ENCODE measurements around the gene YBX3. TPM values are rescaled to one million over a fixed set of nuclear protein-coding genes. Genes with fewer than 3 reads are reported as not detected.
A peak's percentile ranks its signal among the peaks of the same experiment; 100 is the strongest.
"Not testable (repeated sequence)": the region's sequence is repeated elsewhere in the genome, so short reads cannot be mapped to it uniquely, and the experiment has no call there.

YBX3 gene
- total RNA-seq: 146 and 150 TPM in 2 replicates

- Mint-ChIP-seq H3K4me1 (ENCODE audit: low read depth) (peaks cover 37% of the 10 kb centered on the region), H3K27me3 (ENCODE audit: low read depth) (peaks cover 33% of the 10 kb centered on the region), H3K36me3 (ENCODE audit: low read depth) (peaks cover 5% of the 10 kb centered on the region), H3K4me3 (ENCODE audit: low read depth) (peak within 1 kb of the TSS; percentile 94), H3K27ac (peak within 1 kb of the TSS; percentile 96), H3K9me3 (no peaks in the 10 kb centered on the region)
- peak; percentile 41 for DNase-seq (ENCODE audit: low spot score)
- intact Hi-C loops (cut with micrococcal nuclease): loop anchor here (1.0 to 5.0 kb wide), 6 partner anchors 28 to 1771 kb away; partner anchors contain the start of genes GABARAPL1, MAGOHB, SMIM10L1 and STYK1
These were observed at the start of gene YBX3 for GRCh38 chr12:10722905-10723746. Gene YBX3, minus strand, starts transcription at chr12:10723323. Its CDS starts 212 bp downstream, at chr12:10723111.

GRCh38 chr12:10771132-10771733, 48.1 kb upstream of the YBX3 start:
- DNase-seq (ENCODE audit: low spot score): no peak
- no peaks in the 10 kb centered on the region for H3K4me1 Mint-ChIP-seq (ENCODE audit: low read depth)
- no peaks in the 10 kb centered on the region for H3K36me3 Mint-ChIP-seq (ENCODE audit: low read depth)
- no peak overlapping the region for H3K4me3 Mint-ChIP-seq (ENCODE audit: low read depth)
- H3K27me3 Mint-ChIP-seq (ENCODE audit: low read depth): peaks cover 44% of the 10 kb centered on the region
- intact Hi-C loops (cut with micrococcal nuclease): no loop called here
- H3K9me3 Mint-ChIP-seq: no peaks in the 10 kb centered on the region
- H3K27ac Mint-ChIP-seq: no peak overlapping the region

DNA sequence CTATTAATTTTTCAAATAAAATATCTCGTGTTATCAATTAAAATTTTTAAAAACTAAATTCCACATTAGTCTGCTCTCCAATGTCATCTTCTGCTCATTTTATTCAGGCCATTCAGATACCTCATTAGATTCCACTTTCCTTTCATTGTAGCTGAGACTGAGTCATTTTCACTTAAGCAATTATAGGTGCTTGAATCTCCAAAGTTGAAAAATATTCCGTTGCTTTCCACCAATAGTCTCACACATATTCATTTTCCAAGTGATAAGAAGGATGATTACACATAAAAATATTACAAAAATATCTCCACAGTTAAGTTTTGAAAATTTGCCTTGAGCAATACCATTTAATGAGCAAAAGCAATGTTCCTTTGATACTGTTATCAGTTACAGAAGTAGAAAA, 36.5 kb upstream of the YBX3 start:
- intact Hi-C loops (cut with micrococcal nuclease): no loop called here
- H3K9me3 Mint-ChIP-seq: peaks cover 8% of the 10 kb centered on the region

DNA sequence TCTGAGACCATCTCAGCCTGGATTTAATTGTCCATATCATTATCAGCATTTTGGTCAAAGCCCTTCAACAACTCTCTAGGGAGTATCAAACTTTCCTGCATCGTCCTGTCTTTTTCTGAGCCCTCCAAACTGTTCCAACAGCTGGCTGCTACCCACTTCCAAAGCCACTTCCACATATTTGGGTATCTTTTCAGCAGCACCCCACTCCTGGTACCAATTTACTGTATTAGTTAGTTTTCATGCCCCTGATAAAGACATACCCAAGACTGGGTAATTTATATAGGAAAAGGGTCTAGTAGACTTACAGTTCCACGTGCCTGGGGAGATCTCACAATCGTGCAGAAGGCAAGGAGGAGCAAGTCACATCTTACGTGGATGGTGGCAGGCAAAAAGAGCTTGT, 33.1 kb upstream of the YBX3 start:
- Mint-ChIP-seq H3K4me1 (ENCODE audit: low read depth) (no peaks in the 10 kb centered on the region), H3K36me3 (ENCODE audit: low read depth) (no peaks in the 10 kb centered on the region), H3K9me3 (peaks cover 8% of the 10 kb centered on the region), H3K27me3 (ENCODE audit: low read depth) (peaks cover 29% of the 10 kb centered on the region), H3K27ac (no peak overlapping the region), H3K4me3 (ENCODE audit: low read depth) (no peak overlapping the region)
- intact Hi-C loops (cut with micrococcal nuclease): no loop called here
- no peak for DNase-seq (ENCODE audit: low spot score)

More for the DNA sequence above, 36.5 kb upstream of the YBX3 start:
- no peaks in the 10 kb centered on the region for H3K4me1 Mint-ChIP-seq (ENCODE audit: low read depth)
- H3K27ac Mint-ChIP-seq: no peak overlapping the region
- DNase-seq (ENCODE audit: low spot score): no peak
- peaks cover 26% of the 10 kb centered on the region for H3K27me3 Mint-ChIP-seq (ENCODE audit: low read depth)
- no peaks in the 10 kb centered on the region for H3K36me3 Mint-ChIP-seq (ENCODE audit: low read depth)
- H3K4me3 Mint-ChIP-seq (ENCODE audit: low read depth): no peak overlapping the region

GRCh38 chr12:10753059-10753458, 29.9 kb upstream of the YBX3 start:
- Mint-ChIP-seq H3K36me3 (ENCODE audit: low read depth) (no peaks in the 10 kb centered on the region), H3K4me3 (ENCODE audit: low read depth) (no peak overlapping the region), H3K27ac (no peak overlapping the region), H3K4me1 (ENCODE audit: low read depth) (peaks cover 9% of the 10 kb centered on the region), H3K9me3 (peaks cover 8% of the 10 kb centered on the region), H3K27me3 (ENCODE audit: low read depth) (peaks cover 22% of the 10 kb centered on the region)
- intact Hi-C loops (cut with micrococcal nuclease): no loop called here
- DNase-seq (ENCODE audit: low spot score): no peak

GRCh38 chr12:10750385-10750727, 27.2 kb upstream of the YBX3 start:
- no peaks in the 10 kb centered on the region for H3K36me3 Mint-ChIP-seq (ENCODE audit: low read depth)
- peaks cover 10% of the 10 kb centered on the region for H3K4me1 Mint-ChIP-seq (ENCODE audit: low read depth)
- H3K4me3 Mint-ChIP-seq (ENCODE audit: low read depth): no peak overlapping the region
- peaks cover 38% of the 10 kb centered on the region for H3K27me3 Mint-ChIP-seq (ENCODE audit: low read depth)
- no peak for DNase-seq (ENCODE audit: low spot score)
- no peaks in the 10 kb centered on the region for H3K9me3 Mint-ChIP-seq
- H3K27ac Mint-ChIP-seq: no peak overlapping the region
- intact Hi-C loops (cut with micrococcal nuclease): loop anchor here (1.0 to 2.0 kb wide), 3 partner anchors 28 to 514 kb away; partner anchors contain the start of genes MAGOHB and YBX3

DNA sequence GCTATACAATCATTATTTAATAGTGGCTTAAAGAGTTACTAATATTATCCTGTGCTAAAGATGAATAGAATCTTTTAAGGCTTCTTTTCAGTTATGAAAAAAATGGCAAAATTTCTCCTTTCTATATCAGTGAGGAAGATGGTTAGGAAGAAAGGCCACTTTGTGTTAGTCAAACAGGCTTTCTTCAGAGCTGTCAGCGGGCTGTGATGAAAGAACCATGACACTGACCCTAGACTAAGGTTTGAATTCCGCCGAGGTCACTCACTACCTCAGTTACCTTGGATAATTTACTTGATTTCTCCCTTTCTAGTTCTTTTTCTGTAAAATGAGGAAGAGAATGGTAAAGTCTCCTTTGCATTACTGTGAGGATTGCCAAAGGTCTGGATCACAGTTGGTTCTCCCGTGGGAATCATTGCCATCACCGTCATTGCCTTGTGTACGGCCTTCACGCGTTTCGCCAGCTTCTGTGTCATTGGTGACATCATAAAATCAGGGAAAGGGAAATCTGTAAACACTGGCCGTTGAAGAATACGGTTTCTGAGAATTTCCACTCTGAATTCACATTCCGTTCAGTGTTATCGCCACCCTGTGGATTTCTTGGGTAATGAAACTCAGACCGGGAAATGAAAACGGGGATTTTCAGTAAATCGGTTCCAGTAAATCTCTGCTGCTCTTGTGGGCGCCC, 26.7 kb upstream of the YBX3 start:
- peak; percentile 60 for DNase-seq (ENCODE audit: low spot score)
- Mint-ChIP-seq H3K4me1 (ENCODE audit: low read depth) (peaks cover 10% of the 10 kb centered on the region), H3K36me3 (ENCODE audit: low read depth) (no peaks in the 10 kb centered on the region), H3K27me3 (ENCODE audit: low read depth) (peaks cover 43% of the 10 kb centered on the region), H3K27ac (no peak overlapping the region), H3K9me3 (no peaks in the 10 kb centered on the region), H3K4me3 (ENCODE audit: low read depth) (peak overlapping the region; percentile 38)
- intact Hi-C loops (cut with micrococcal nuclease): loop anchor here (1.0 to 2.0 kb wide), 3 partner anchors 27 to 514 kb away; partner anchors contain the start of genes MAGOHB and YBX3

GRCh38 chr12:10747730-10748129, 24.6 kb upstream of the YBX3 start:
- H3K4me3 Mint-ChIP-seq (ENCODE audit: low read depth): no peak overlapping the region
- intact Hi-C loops (cut with micrococcal nuclease): no loop called here
- H3K27ac Mint-ChIP-seq: no peak overlapping the region
- no peaks in the 10 kb centered on the region for H3K36me3 Mint-ChIP-seq (ENCODE audit: low read depth)
- no peak for DNase-seq (ENCODE audit: low spot score)
- peaks cover 53% of the 10 kb centered on the region for H3K27me3 Mint-ChIP-seq (ENCODE audit: low read depth)
- H3K9me3 Mint-ChIP-seq: no peaks in the 10 kb centered on the region
- H3K4me1 Mint-ChIP-seq (ENCODE audit: low read depth): peaks cover 10% of the 10 kb centered on the region

GRCh38 chr12:10743420-10743819, 20.3 kb upstream of the YBX3 start:
- H3K27ac Mint-ChIP-seq; intact Hi-C loops (cut with micrococcal nuclease); H3K36me3 Mint-ChIP-seq (ENCODE audit: low read depth); H3K4me1 Mint-ChIP-seq (ENCODE audit: low read depth); DNase-seq (ENCODE audit: low spot score); H3K4me3 Mint-ChIP-seq (ENCODE audit: low read depth); H3K9me3 Mint-ChIP-seq: not testable (repeated sequence)
- peaks cover 49% of the 10 kb centered on the region for H3K27me3 Mint-ChIP-seq (ENCODE audit: low read depth)

- Mint-ChIP-seq H3K36me3 (ENCODE audit: low read depth) (no peaks in the 10 kb centered on the region), H3K27me3 (ENCODE audit: low read depth) (peaks cover 53% of the 10 kb centered on the region), H3K4me1 (ENCODE audit: low read depth) (no peaks in the 10 kb centered on the region), H3K9me3 (no peaks in the 10 kb centered on the region), H3K27ac (no peak overlapping the region), H3K4me3 (ENCODE audit: low read depth) (no peak overlapping the region)
- intact Hi-C loops (cut with micrococcal nuclease): no loop called here
- no peak for DNase-seq (ENCODE audit: low spot score)
These were observed 18.7 kb upstream of the YBX3 start for GRCh38 chr12:10741845-10742244.

- Mint-ChIP-seq H3K27ac (no peak overlapping the region), H3K4me1 (ENCODE audit: low read depth) (no peaks in the 10 kb centered on the region), H3K9me3 (no peaks in the 10 kb centered on the region), H3K4me3 (ENCODE audit: low read depth) (no peak overlapping the region), H3K27me3 (ENCODE audit: low read depth) (peaks cover 45% of the 10 kb centered on the region), H3K36me3 (ENCODE audit: low read depth) (no peaks in the 10 kb centered on the region)
- intact Hi-C loops (cut with micrococcal nuclease): no loop called here
- DNase-seq (ENCODE audit: low spot score): no peak
These were observed 17.1 kb upstream of the YBX3 start for GRCh38 chr12:10740182-10740581.

- H3K4me1 Mint-ChIP-seq (ENCODE audit: low read depth): no peaks in the 10 kb centered on the region
- H3K4me3 Mint-ChIP-seq (ENCODE audit: low read depth): no peak overlapping the region
- no peaks in the 10 kb centered on the region for H3K36me3 Mint-ChIP-seq (ENCODE audit: low read depth)
- peaks cover 39% of the 10 kb centered on the region for H3K27me3 Mint-ChIP-seq (ENCODE audit: low read depth)
- H3K27ac Mint-ChIP-seq: no peak overlapping the region
- H3K9me3 Mint-ChIP-seq: no peaks in the 10 kb centered on the region
- no peak for DNase-seq (ENCODE audit: low spot score)
- intact Hi-C loops (cut with micrococcal nuclease): no loop called here
These were observed 16.3 kb upstream of the YBX3 start for GRCh38 chr12:10739157-10740118.
